GM19324 (cell line): Measurements from ENCODE around the gene MEPCE.
"Not testable (repeated sequence)": the region's sequence is repeated elsewhere in the genome, so short reads cannot be mapped to it uniquely, and the experiment has no call there.

Experiments used
- ATAC-seq: cut with Tn5 transposase; IDR thresholded peaks from one replicate; pipeline ENCODE4 v1.9.1; 2021; ENCODE audit warnings: mild to moderate bottlenecking, moderate library complexity; ENCODE audit not compliant: unreplicated experiment, low FRiP score

Gene MEPCE

GRCh38 chr7:100432621-100433275, 3.1 kb downstream of the MEPCE start:
- no peak for ATAC-seq

- no peak for ATAC-seq
Observed at GRCh38 chr7:100433276-100433591, 3.6 kb downstream of the MEPCE start.

GRCh38 chr7:100433592-100434296, 4.1 kb downstream of the MEPCE start:
- ATAC-seq = no peak

- ATAC-seq = no peak
Observed at GRCh38 chr7:100434297-100435144, 4.9 kb downstream of the MEPCE start.

GRCh38 chr7:100435401-100436304, 6.0 kb downstream of the MEPCE start:
- ATAC-seq = peak; percentile 33

GRCh38 chr7:100437150-100438100, 7.8 kb downstream of the MEPCE start:
- ATAC-seq = no peak

- ATAC-seq = no peak
Observed at GRCh38 chr7:100438172-100438571, 8.5 kb downstream of the MEPCE start.

- not testable (repeated sequence) for ATAC-seq
Observed at GRCh38 chr7:100438731-100439130, 9.1 kb downstream of the MEPCE start.

- ATAC-seq = not testable (repeated sequence)
Observed at GRCh38 chr7:100439244-100439643, 9.6 kb downstream of the MEPCE start.

GRCh38 chr7:100441641-100442535, 12.3 kb downstream of the MEPCE start:
- ATAC-seq = no peak

GRCh38 chr7:100443096-100443840, 13.6 kb downstream of the MEPCE start:
- no peak for ATAC-seq

GRCh38 chr7:100444311-100445278, 15.0 kb downstream of the MEPCE start:
- ATAC-seq = no peak

GRCh38 chr7:100446040-100446439, 16.4 kb downstream of the MEPCE start:
- ATAC-seq = no peak

- not testable (repeated sequence) for ATAC-seq
Observed at GRCh38 chr7:100447363-100447762, 17.7 kb downstream of the MEPCE start.

GRCh38 chr7:100449190-100449795, 19.7 kb downstream of the MEPCE start:
- ATAC-seq = no peak

GRCh38 chr7:100452513-100452912, 22.9 kb downstream of the MEPCE start:
- ATAC-seq = no peak
